ENCODE data around the gene CARS2.
"Not testable (repeated sequence)": the region's sequence is repeated elsewhere in the genome, so short reads cannot be mapped to it uniquely, and the experiment has no call there.

The CARS2 gene

DNA sequence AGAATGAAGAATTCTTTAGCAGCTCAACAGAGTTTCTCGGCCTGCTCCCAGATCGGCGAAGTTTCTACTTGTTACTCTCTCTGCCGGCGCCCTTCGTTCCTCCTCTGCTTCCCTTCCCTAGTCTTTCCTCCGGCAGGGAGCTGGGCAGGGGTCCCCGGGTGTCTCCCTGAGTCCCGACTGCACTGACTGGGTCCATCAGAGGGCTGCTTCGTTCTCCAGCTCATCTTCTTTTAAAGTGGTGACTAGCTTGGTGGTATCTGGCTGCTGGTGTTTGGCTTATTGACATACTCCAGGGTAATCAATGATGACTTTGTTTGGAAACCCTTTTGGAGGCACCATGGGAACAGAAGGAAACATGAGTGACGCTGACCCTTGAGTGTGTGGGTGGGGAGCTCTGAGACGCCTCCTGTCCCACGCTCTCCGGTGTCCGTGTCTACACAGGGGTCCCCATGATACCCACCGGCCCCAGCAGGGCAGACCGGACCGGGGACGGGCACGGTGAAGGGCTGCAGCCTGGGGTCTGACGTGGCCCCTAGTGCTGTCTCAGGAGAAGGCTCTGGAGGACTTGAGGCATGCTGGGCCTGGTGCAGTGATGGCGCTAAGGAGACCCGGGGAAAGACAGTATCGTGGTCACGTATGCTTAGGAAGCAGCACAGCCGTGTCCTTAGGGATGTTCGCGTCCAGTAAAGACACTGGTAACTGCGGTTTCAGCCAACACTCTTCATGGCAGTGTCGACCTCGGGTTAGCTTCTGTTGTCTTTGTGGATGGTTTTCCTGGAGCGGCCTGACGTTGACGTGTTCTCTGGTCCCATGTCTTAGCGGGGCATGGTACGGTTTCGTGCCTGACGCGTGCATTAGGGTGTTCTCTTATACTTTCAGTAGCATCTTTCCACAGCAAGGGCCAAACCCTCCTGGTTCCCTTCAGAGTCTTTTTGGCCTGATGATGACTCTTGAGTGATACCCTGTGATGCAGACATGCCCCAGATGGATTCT is 66.8 kb downstream of the CARS2 start:
- DNase-seq (ENCODE audit: low read depth, low spot score) = no peak

DNA sequence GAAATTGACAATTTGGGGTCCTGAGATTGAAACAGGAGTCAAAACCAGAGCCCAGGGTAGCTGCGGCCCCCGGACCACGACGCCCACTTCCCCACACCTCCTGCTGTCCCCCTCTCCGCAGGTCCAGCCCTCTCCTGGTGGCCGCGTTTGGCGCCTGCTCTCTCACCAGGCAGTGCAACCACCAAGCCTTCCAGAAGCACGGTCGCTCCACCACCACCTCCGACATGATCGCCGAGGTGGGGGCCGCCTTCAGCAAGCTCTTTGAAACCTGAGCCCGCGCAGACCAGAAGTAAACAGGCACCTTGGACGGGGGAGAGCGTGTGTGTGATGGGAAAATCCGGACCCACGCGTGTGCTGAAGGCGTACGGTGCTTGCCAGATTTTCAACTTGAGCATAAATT is 67.7 kb downstream of the CARS2 start:
- DNase-seq (ENCODE audit: low read depth, low spot score) = no peak

DNA sequence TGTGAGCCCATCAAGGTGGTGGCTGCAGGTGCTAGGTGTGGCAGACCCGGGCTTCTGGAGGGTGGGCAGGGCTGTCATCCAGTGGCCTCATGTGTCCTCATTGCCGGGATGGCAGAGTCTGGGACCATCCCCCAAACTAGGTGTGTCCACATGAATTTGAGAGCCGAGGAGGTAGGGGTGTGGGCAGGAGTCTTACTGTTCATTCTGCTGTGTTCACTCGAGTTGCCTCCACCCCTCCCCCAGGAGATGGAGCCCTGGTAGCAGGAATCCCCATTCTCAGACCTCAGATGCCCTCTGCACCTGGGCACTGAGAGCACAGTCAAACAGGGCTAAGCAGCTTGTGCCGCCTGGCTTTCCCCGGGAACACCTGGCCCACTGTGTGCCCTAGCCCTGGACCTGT is 68.2 kb downstream of the CARS2 start:
- DNase-seq (ENCODE audit: low read depth, low spot score) = no peak

DNA sequence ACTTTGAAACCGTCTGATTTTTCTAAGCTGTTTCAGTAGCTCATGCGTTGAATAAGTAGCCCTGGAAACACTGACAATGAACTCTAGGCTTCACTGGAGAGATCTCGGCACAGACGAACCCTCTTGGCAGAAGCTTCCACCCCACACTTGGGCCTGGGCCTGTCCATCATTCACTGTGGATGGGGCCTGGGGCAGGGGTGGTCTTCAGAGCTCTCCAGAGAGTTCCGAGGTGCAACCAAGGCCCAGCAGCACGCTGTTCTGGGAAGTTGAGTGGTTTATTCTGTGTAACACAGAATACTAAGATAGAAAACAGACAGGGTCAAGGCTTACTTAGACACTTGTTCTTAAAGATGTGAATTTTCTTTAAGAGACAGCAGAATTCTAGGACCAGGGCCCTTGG is 68.6 kb downstream of the CARS2 start:
- no peak for DNase-seq (ENCODE audit: low read depth, low spot score)

GRCh38 chr13:110636701-110637201 is 69.2 kb downstream of the CARS2 start:
- no peak for DNase-seq (ENCODE audit: low read depth, low spot score)

GRCh38 chr13:110636053-110636475 is 69.9 kb downstream of the CARS2 start:
- no peak for DNase-seq (ENCODE audit: low read depth, low spot score)

DNA sequence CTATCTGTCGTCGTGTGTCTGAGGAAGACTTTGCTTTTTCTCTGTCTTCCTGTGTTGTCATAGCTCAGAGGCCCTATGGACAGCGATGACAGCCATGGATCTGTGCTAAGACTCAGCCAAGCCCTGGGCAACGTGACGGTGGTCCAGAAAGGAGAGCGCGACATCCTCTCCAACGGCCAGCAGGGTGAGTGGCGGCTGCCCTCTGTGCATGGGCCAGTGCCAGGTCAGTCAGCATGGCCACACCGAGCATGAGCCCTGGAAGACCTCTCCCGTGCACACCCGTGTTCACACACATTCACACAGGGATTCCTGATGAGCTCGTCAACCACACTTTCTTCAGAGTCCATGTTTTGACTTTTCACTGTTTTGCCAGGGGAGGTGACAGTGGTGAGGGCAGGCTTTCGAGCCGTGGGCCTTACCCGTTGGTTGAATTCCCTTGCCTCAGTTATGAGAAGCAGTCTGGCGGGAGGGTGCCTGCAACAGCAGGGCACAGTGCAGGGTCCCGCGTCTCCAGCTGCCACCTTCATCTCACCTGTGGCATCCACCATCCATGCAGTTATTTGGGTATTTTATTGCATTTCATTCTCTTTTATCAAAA is 70.4 kb downstream of the CARS2 start:
- DNase-seq (ENCODE audit: low read depth, low spot score) = no peak

GRCh38 chr13:110634558-110634957 is 71.4 kb downstream of the CARS2 start:
- DNase-seq (ENCODE audit: low read depth, low spot score) = no peak

- DNase-seq (ENCODE audit: low read depth, low spot score) = no peak
Observed at GRCh38 chr13:110633776-110634175, 72.1 kb downstream of the CARS2 start.

GRCh38 chr13:110632255-110632654 is 73.7 kb downstream of the CARS2 start:
- DNase-seq (ENCODE audit: low read depth, low spot score) = not testable (repeated sequence)

DNA sequence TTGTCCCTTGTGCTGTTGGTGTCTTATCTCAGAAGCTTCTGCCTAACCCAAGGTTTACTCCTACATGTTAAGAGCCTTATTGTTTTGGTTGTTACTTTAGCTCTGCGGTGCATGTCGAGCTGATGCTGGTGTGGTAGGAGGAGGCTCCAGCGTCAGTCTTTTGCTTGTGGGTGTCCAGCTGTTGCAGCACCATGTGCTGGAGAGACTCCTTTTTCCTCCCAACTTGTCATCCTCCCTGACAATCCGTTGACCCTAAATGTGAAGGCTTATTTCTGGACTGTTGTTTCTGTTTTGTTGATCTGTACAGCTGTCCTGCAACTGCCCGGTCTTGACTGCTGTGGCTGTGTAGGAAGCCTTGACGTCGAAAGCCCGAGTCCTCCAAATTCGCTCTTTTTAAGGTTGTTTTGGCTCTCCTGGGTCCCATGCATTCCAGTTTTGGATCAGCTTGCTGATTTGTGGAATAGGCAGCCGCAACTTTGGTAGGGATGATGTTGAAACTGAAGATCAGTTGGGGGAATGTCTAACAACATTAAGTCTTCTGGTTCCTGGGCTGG is 75.3 kb downstream of the CARS2 start:
- DNase-seq (ENCODE audit: low read depth, low spot score) = no peak

- DNase-seq (ENCODE audit: low read depth, low spot score) = no peak
Observed at GRCh38 chr13:110629735-110630134, 76.2 kb downstream of the CARS2 start.

- DNase-seq (ENCODE audit: low read depth, low spot score) = no peak
Observed at GRCh38 chr13:110628952-110629701, 76.8 kb downstream of the CARS2 start.

GRCh38 chr13:110628477-110628793 is 77.5 kb downstream of the CARS2 start:
- DNase-seq (ENCODE audit: low read depth, low spot score) = no peak

DNA sequence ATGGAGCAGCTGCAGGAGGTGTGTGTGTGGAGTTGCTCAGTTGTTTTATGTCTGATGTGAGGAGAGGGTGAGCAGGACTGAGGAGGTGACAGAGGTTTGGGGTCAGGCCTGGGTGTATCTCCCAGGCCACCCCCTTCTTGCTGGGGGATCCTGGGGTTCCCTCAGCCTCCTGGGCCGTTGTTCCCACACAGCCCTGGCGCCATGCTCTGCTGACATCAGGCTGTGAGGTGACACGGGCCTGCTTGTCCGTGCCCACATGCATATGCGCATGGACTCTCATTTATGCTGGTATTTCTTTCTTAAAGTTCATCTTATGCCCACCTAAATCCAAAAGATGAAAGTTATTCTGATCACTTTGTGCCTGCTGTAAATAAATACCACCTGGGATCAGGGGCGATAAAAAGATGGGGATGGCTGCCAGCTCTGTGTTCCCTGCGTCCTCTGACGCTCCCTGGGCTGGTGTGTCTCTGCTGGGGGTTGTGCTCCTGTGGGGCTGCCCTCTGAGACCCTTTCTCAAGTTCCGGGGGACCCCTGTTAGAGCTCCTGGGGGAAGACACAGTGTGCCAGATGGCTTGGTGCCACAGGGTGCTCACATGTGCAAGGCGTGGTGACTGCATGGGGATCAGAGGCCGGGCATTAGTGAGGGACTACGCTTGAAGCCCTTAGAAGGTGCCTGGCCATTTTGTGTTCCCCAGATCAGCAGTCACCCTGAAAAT is 78.0 kb downstream of the CARS2 start:
- DNase-seq (ENCODE audit: low read depth, low spot score) = no peak

GRCh38 chr13:110627351-110627750 is 78.6 kb downstream of the CARS2 start:
- DNase-seq (ENCODE audit: low read depth, low spot score) = no peak

- no peak for DNase-seq (ENCODE audit: low read depth, low spot score)
Observed at GRCh38 chr13:110626521-110626920, 79.4 kb downstream of the CARS2 start.

- no peak for DNase-seq (ENCODE audit: low read depth, low spot score)
Observed at GRCh38 chr13:110625771-110626321, 80.1 kb downstream of the CARS2 start.

- no peak for DNase-seq (ENCODE audit: low read depth, low spot score)
Observed at GRCh38 chr13:110624766-110625756, 80.9 kb downstream of the CARS2 start.

DNA sequence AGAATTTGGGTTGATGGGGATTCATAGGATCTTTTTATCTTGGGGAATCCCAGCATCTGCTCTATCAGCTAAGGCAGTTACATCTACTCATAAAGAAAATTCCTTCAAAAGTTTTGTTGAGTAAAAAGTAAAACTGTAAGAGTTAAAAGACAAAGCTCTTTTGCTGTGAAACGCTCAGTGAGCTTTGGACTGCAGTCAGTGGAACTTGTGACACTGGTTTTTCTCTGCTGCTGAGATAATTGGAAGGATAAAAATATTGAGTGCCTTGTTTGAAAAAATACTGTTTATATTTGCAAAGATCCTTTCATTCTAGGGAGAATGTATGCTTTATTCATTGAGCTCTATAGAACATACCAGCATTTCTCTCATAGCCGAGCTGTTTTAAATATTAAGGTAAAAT is 85.3 kb downstream of the CARS2 start:
- DNase-seq (ENCODE audit: low read depth, low spot score) = no peak
